Stimulated activated effector memory CD8-positive, alpha-beta T cell treated with anti-CD3 and anti-CD28 coated beads, Interleukin-12 subunit alpha, Interleukin-12 subunit beta, amount 100 ng/mL, for 72 hours (primary cell): ENCODE data around the gene ANXA9.
A peak's percentile ranks its signal among the peaks of the same experiment; 100 is the strongest.

Experiments
- ATAC-seq: fragments of 150-1000 bp; cut with Tn5 transposase; 2 replicates; pipeline ENCODE4 v1.10.0; 2021
- DNase-seq, 2 donors: peaks; one replicate each; pipeline ENCODE4 v3.0.0; 2021 to 2022; ENCODE audit warnings: low spot score in 2 of 2
- H3K27ac Mint-ChIP-seq: one replicate; pipeline ENCODE4 v1.8.0; 2022; ENCODE audit warnings: mild to moderate bottlenecking, mixed read lengths
- H3K36me3 Mint-ChIP-seq: one replicate; pipeline ENCODE4 v1.8.0; 2022; ENCODE audit warnings: mild to moderate bottlenecking, mixed read lengths
- H3K4me1 Mint-ChIP-seq: one replicate; pipeline ENCODE4 v1.8.0; 2022; ENCODE audit warnings: mixed read lengths
- H3K4me3 Mint-ChIP-seq: one replicate; pipeline ENCODE4 v1.8.0; 2022; ENCODE audit warnings: mild to moderate bottlenecking, mixed read lengths
- H3K9me3 Mint-ChIP-seq: one replicate; pipeline ENCODE4 v1.8.0; 2022; ENCODE audit warnings: mixed read lengths

Gene ANXA9

GRCh38 chr1:150971583-150972416 lies 10.3 kb upstream of the ANXA9 start:
- H3K4me3 Mint-ChIP-seq = peak overlapping the region; percentile 90
- peak; percentile 25 for ATAC-seq
- DNase-seq = no peak
- H3K4me1 Mint-ChIP-seq = peaks cover 56% of the 10 kb centered on the region
- H3K27ac Mint-ChIP-seq = peak overlapping the region; percentile 92
- peaks cover 58% of the 10 kb centered on the region for H3K36me3 Mint-ChIP-seq
- no peaks in the 10 kb centered on the region for H3K9me3 Mint-ChIP-seq

GRCh38 chr1:150972417-150972940 lies 9.6 kb upstream of the ANXA9 start:
- H3K9me3 Mint-ChIP-seq = no peaks in the 10 kb centered on the region
- peak overlapping the region; percentile 92 for H3K27ac Mint-ChIP-seq
- H3K4me1 Mint-ChIP-seq = peaks cover 62% of the 10 kb centered on the region
- peak overlapping the region; percentile 90 for H3K4me3 Mint-ChIP-seq
- DNase-seq (no peak), ATAC-seq (no peak)
- peaks cover 52% of the 10 kb centered on the region for H3K36me3 Mint-ChIP-seq

- Mint-ChIP-seq H3K36me3 (peaks cover 43% of the 10 kb centered on the region), H3K9me3 (no peaks in the 10 kb centered on the region), H3K27ac (peak overlapping the region; percentile 92), H3K4me1 (peaks cover 66% of the 10 kb centered on the region), H3K4me3 (peak overlapping the region; percentile 90)
- ATAC-seq (peak; percentile 5), DNase-seq (peak in 1 of 2 donors; percentile 73)
These were observed 8.7 kb upstream of the ANXA9 start for GRCh38 chr1:150973258-150973835.

- Mint-ChIP-seq H3K36me3 (peaks cover 36% of the 10 kb centered on the region), H3K4me1 (peaks cover 66% of the 10 kb centered on the region)
These were observed 8.1 kb upstream of the ANXA9 start for GRCh38 chr1:150973836-150974579.

GRCh38 chr1:150974580-150975478 lies 7.3 kb upstream of the ANXA9 start, which contains the start of gene CERS2:
Gene CERS2, minus strand, starts transcription at chr1:150974835. Its CDS starts 5,745 bp downstream, at chr1:150969090.
- H3K36me3 Mint-ChIP-seq = peaks cover 28% of the 10 kb centered on the region
- ATAC-seq = peak; percentile 77
- H3K4me1 Mint-ChIP-seq = peaks cover 66% of the 10 kb centered on the region
- no peaks in the 10 kb centered on the region for H3K9me3 Mint-ChIP-seq
- H3K4me3 Mint-ChIP-seq = peak within 1 kb of the TSS; percentile 90
- DNase-seq = peak; percentile 59 to 79
- H3K27ac Mint-ChIP-seq = peak within 1 kb of the TSS; percentile 92

More at GRCh38 chr1:150973836-150974579, 8.1 kb upstream of the ANXA9 start:
- peak; percentile 40 to 77 for DNase-seq
- peak overlapping the region; percentile 92 for H3K27ac Mint-ChIP-seq
- ATAC-seq = peak; percentile 53
- H3K4me3 Mint-ChIP-seq = peak overlapping the region; percentile 90
- H3K9me3 Mint-ChIP-seq = no peaks in the 10 kb centered on the region

- peaks cover 51% of the 10 kb centered on the region for H3K4me1 Mint-ChIP-seq
These were observed 5.7 kb upstream of the ANXA9 start for GRCh38 chr1:150976401-150976821.

DNA sequence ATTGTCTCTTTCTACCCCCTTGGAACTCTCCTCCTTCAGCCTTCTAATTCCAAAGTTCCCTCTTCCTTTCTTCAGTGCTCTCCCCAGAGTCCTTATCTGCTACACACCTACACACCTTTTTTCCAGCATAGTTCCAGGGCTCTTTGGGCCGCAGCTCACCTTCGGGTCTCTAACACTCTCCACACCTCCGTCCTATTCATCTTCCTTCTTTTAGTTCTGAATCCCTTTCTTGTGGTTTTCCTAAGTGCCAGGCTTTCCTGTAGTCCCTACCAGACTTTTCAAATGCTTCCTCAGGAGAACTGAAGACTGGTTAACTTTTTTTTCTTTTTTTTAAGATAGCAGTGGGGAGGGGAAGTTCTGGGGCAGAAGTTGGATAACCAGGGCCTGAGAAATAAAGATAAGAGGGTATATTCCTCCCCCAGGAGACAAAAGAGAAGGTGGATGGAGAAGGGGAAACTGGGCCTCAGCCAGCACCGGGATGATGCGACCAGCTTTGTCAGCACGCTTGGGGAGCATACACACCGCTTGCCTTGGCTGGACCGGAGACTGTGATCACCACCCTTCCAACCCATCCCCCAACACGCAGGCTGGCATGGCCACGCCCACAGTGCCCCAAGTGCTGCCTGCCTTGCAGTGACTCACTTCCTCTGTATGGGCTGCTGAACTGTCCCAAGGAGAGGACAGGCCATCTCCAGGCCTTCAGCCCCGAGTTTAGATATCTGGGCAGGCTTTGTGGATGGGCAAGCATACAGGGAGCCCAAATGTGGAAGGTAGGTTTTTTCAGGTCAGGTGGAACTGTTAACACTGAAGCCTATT lies 5.0 kb upstream of the ANXA9 start:
- DNase-seq (peak; percentile 70 to 88), ATAC-seq (peak; percentile 65)
- Mint-ChIP-seq H3K4me1 (peaks cover 44% of the 10 kb centered on the region), H3K36me3 (peaks cover 20% of the 10 kb centered on the region), H3K4me3 (peak overlapping the region; percentile 90), H3K9me3 (no peaks in the 10 kb centered on the region), H3K27ac (peak overlapping the region; percentile 92)

More at GRCh38 chr1:150976401-150976821, 5.7 kb upstream of the ANXA9 start:
- Mint-ChIP-seq H3K27ac (peak overlapping the region; percentile 92), H3K9me3 (no peaks in the 10 kb centered on the region), H3K36me3 (peaks cover 21% of the 10 kb centered on the region), H3K4me3 (peak overlapping the region; percentile 90)
- ATAC-seq (no peak), DNase-seq (no peak)

DNA sequence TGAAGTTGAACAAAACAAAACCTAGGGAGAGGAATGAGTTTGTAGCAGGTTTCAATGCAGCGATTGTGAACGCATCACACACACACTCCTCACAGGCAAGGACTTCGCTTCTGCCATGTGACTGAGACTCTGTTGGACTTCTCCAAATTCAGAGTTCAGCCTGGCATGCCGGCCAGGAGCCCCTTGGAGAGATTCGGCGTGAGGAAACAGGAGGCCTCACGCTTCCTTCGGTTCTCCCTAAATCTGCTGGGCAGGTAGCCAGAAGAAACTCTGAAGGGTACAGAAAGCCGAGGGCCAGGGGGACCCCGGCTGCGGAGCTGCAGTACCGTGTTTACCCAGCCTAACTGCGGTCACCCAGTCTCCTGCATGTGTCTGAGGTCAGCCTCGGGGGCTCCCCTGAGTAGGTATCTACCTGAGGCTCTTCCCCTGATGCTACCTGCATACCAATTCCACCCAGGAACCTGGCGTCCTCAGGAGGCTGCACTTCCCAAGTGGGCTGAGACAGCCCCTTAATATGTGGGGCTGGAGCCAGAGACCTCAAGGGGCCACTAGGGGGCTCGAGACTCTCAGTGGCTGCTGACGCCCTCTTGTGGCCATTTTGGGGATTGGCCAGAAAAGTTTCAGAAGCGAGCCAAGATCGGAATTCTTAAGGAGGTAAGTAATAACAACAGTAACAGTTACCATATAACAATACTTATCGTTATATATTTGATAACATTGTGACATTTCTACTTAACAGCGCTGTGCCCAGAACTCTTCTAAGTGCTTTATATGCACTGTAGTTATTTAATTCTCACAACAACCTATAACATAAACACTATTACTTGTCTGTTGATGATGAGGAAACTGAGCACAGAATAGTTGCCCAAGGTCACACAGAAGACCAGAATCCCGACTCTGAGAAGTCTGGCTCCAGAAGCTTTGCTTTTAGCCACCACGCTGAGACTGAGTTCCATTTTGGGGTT lies 2.7 kb upstream of the ANXA9 start:
- peaks cover 6% of the 10 kb centered on the region for H3K36me3 Mint-ChIP-seq
- H3K9me3 Mint-ChIP-seq = no peaks in the 10 kb centered on the region
- peaks cover 27% of the 10 kb centered on the region for H3K4me1 Mint-ChIP-seq
- ATAC-seq (peak; percentile 64), DNase-seq (peak; percentile 86 to 96)
- H3K27ac Mint-ChIP-seq = peak overlapping the region; percentile 48
- H3K4me3 Mint-ChIP-seq = peak overlapping the region; percentile 36

- Mint-ChIP-seq H3K4me1 (peaks cover 16% of the 10 kb centered on the region), H3K36me3 (peaks cover 6% of the 10 kb centered on the region), H3K27ac (no peak overlapping the region), H3K4me3 (no peak overlapping the region), H3K9me3 (no peaks in the 10 kb centered on the region)
- ATAC-seq = no peak
- DNase-seq = no peak
These were observed 801 bp upstream of the ANXA9 start for GRCh38 chr1:150981177-150981804.

DNA sequence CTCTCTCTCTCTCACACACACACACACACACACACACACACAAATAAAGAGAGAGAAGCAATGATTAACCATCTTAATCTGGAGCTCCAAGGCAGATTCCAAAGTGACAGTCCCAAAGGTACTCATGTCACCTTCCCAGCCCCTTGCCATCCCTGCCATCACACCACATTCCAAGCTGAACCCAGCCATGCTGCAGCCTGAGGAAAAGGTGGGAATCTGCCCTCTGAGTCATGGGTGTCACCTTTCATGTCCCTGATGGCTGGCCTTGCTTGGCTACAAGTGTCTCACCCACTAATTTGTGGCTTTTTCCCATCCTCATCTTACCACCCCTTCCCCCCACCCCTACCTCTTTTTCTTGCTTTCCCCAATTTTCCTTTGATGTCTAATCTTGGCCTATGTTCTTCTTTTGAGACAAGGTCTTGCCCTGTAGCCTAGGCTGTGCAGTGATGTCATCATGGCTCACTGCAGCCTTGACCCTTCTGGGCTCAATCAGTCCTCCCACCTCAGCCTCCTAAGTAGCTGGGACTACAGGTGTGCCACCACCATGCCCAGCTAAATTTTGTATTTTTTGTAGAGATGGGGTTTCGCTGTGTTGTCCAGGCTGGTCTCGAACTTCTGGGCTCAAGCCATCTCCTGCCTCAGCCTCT lies 3.2 kb downstream of the ANXA9 start:
- ATAC-seq (no peak), DNase-seq (no peak)
- H3K9me3 Mint-ChIP-seq = no peaks in the 10 kb centered on the region
- H3K36me3 Mint-ChIP-seq = peaks cover 6% of the 10 kb centered on the region
- no peak overlapping the region for H3K27ac Mint-ChIP-seq
- H3K4me1 Mint-ChIP-seq = no peaks in the 10 kb centered on the region
- H3K4me3 Mint-ChIP-seq = no peak overlapping the region

GRCh38 chr1:150987924-150988323 lies 5.8 kb downstream of the ANXA9 start:
- Mint-ChIP-seq H3K4me3 (no peak overlapping the region), H3K4me1 (no peaks in the 10 kb centered on the region), H3K36me3 (no peaks in the 10 kb centered on the region), H3K9me3 (no peaks in the 10 kb centered on the region), H3K27ac (peak overlapping the region; percentile 68)
- ATAC-seq = no peak
- no peak for DNase-seq

- DNase-seq (no peak), ATAC-seq (no peak)
- Mint-ChIP-seq H3K36me3 (no peaks in the 10 kb centered on the region), H3K27ac (no peak overlapping the region), H3K4me1 (peaks cover 7% of the 10 kb centered on the region), H3K9me3 (no peaks in the 10 kb centered on the region), H3K4me3 (no peak overlapping the region)
These were observed 10.5 kb downstream of the ANXA9 start for GRCh38 chr1:150992626-150993025.
